NCI-H2107 treated with DMSO at 0.1 percent for 48 hours (cell line): ENCODE results near the gene LAYN.
A peak's percentile ranks its signal among the peaks of the same experiment; 100 is the strongest.

Experiments
- DNase-seq: peaks from one replicate; lab custom pipeline; 2025; ENCODE audit not compliant: unreplicated experiment; lab: John Stamatoyannopoulos, UW

LAYN gene, protein sequence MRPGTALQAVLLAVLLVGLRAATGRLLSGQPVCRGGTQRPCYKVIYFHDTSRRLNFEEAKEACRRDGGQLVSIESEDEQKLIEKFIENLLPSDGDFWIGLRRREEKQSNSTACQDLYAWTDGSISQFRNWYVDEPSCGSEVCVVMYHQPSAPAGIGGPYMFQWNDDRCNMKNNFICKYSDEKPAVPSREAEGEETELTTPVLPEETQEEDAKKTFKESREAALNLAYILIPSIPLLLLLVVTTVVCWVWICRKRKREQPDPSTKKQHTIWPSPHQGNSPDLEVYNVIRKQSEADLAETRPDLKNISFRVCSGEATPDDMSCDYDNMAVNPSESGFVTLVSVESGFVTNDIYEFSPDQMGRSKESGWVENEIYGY

DNA sequence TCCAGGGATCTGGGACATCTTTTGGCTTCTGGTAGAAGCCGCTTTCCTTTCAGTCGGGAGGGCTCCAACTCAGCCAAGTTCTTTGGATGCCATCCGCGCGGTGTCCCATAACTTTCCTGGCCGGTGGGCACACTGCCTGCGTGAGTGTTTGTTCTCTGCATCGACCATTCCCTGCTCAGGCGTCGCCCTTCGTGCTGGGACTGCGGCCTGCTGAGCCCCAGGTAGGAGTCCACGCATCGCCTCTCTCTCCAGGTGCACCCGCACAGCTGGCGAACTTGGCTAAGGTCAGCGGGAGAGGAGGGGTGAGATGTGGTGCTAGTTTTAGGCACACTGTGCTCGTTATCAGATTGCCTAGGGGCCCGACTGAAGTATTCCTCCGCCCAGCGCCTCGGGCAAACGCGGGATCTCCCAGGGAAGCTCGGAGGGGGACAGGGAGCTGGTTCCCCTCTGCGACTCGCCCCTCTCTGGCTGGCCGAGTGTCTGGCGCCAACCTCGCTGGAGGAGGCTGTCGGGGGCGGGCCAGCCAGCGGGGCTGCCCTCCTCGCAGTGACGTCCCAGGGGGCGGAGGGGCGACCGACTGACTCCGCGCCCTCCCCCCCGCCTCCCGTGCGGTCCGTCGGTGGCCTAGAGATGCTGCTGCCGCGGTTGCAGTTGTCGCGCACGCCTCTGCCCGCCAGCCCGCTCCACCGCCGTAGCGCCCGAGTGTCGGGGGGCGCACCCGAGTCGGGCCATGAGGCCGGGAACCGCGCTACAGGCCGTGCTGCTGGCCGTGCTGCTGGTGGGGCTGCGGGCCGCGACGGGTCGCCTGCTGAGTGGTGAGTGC, at the start of gene LAYN:
LAYN (plus strand) TSS at position 607 of the 823 bp plus-strand sequence; CDS start at position 731, 124 bp downstream.
- DNase-seq, result no peak

DNA sequence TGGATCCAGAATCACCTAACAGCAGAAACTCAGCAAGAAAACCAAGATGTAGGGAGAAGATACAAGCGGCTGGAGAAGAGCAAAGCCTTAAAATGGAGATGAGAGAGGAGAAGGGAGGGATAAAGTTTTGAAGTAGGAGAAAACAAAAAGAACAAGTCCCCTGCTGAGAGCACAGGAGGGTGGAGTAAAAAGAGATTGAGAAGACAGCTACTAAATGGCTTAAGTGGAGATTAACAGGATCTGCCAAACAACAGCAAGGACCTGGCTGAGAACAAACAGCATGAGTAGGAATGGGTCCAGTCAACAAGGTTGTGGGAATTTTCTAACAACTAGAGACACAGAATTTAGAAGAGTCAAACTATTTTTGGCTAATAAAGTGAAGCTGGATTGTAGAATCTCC, 46.5 kb upstream of the LAYN start:
- DNase-seq, result no peak

DNA sequence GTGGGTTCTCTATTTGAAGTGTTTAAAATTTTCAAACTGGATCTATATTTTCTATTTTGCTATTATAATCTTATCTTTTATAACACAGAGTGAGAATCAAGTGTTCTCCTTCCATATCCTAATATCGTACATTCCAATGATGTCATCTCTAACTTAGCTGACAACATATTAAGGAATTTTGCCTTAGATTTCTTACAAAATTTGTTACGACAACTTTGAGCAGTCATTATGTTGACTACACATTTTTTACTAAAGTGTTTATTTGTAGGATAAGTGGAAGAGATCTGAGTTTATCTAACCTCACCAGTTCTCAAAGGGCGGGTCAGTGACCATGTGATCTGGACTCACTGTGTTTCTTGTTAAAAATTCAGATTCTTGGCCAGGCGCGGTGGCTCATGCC, 41.0 kb upstream of the LAYN start:
- no peak for DNase-seq

DNA sequence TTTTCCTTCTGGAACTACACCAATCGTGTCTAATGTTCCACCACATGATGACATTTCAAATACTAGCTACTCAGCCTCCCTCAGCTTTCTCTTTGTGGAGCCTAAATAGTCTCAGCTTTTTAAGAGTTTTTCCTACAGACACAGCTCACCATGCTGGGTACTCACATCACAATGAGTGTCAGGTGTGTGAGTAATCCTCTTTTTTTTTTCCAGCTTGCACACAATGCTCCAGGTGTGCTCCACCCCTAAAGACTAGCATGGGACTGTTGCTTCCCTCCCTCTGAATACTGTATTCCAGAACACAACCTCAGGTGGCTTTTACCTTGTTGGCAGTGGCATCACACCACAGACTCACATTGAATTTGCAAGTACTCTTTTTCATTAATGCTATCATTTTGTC, 40.0 kb upstream of the LAYN start:
- DNase-seq, result peak; percentile 40

DNA sequence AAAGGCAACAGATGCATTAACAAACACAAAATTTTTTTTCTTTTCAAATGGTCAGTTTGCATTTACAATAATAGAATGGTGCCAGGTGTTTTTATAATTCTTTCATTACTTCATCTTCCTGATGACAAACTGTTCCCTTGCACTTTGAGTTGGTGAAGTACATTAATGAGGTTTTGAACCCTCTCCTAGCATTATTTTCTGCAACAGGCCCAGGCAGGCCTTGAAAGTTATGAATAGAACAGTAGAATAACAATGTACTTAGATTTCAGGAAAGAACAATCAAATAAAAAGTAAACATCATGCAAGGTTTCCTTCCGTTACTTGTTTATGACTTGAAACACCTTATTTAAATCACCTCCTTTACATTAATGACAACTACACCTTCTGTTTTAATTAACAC, 37.9 kb upstream of the LAYN start:
- DNase-seq, result peak; percentile 44

DNA sequence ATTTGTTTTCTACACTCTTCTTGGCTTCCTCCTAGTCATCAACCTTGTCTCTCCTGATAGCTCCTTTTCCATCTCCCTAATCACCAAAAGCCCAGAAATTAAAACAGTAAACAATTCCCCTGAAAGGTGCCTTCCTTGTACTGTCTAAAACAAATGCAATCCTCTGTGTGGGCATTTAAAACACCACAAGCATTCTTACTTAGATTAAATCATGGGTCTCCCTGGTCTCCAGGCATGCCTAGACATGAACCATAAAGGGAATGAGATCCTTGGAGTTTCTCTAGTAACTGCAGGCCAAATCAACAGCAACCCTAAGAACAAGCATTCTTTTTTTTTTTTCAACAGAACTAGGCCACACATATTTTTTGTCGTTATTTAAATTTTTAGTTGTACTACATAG, 30.2 kb upstream of the LAYN start:
- no peak for DNase-seq

DNA sequence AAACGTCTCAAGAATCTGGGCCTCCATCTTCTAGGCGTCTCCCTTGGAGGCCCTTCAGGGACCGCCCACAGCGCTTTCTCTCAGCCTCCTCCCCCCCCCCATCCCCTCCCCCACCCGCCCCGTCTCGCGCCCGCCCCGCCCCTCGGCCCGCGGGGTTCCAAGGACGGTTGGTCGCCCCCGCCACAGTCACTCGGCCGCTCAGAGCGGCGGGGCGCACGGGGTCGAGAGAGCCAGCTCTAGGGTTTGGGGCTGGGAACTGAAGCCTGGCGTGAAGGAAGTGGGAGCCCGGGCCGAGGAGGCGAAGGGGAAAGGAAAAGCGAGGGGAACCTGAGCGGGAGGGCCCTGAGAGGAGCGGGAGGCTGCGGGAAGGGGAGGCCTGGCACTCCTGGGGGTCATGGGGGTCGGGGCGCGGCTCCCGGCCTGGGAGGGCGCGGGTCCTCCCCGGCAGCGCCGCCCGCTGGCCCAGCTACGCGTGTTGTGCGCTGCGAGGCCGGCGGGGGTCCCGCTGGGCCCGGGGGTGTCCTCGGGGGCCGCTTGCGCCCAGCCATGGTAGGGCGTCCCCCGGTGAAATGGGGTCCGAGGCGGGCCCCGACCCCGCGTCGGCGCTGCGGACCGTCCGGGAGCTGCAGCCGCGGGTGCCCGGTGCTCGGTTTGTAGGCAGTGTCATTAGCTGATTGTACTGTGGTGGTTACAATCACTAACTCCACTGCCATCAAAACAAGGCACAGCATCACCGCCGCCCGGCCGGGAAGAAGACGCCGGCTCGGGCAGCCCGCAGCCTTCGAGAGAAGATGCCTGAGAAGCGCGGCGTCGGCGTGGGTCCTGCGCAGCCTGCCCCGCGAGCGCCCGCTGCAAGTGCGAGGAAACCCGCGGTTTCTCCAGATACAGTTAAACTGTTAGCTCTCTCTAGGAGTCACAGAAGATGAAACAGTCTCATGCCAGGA, 28.0 kb upstream of the LAYN start, which contains the start of gene BTG4:
BTG4 (minus strand) TSS at position 91 of the 944 bp plus-strand sequence. CDS start 13,610 bp downstream, outside the sequence.
- no peak for DNase-seq

DNA sequence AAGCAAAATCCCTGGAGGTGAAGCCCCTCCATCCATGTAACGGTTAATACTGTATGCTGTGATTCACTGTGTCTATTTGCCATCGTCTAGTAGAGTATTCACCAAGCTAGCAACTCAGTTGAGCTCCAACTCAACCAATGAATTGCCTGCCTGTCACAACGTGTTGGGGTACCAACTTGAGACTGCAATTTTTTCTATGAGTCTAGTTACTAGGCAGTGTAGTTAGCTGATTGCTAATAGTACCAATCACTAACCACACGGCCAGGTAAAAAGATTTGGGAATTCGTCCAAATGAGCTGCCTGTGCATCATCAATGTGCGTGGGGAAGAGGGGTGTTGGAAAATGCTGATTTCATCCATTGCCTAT, 27.3 kb upstream of the LAYN start:
- DNase-seq, result no peak

DNA sequence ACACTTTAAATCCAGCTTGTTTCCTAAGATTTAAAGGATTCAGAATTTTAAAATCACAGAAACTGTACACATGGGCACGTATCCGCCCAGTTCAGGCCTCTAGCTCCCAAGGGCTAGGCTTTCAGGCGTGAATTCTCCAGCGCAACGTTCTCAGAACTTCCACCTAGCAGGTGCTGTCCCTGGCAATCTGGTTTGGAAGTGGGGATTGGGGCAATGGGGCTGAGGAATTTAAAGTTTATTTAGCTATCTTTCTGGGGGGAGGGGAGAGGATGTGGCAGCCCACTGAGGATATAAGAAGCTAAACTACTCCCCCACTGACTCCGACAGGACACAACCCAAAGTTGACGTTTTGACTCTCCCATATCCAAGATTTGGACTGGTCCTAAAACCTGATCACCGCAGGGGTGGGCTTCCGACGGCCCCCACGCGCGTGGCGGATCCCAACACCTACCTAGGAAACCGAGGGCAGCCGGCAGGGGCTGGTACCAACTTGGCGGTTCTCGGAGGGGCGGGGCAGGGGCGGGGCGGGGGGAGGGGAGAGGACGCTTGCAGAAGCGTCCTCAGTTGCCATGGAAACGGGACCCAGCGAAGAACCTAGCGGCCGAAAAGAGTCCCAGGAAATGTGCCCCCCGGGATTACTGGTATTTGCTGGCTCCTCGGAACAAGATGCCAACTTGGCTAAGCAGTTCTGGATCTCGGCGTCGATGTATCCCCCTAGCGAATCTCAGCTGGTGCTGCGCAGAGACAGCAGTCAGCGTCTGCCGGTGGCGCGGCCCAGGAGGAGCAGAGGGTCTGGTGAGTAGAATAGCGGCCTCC, 26.1 kb upstream of the LAYN start, which contains the start of gene HOATZ:
HOATZ (plus strand) TSS at position 563 of the 816 bp plus-strand sequence; CDS start at position 570, 7 bp downstream.
- no peak for DNase-seq

DNA sequence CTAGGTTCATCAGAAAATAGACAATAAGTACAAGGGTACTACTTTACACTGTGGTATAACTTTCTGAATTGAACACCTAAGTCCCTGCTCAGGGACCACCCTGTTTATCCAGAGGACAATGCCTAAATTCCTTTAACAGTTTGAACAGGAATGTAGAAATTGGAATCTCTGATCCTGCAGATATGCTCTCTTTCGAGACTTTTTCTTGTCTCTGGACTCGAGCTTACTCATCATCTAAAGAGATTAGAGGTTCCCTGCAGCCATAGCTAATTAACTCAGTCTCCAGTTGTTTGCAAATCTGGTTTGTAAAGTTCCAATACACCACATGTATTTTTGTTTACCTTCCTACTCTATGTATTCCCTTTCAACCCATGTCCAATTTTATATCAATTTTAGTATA, 24.9 kb upstream of the LAYN start:
- no peak for DNase-seq

DNA sequence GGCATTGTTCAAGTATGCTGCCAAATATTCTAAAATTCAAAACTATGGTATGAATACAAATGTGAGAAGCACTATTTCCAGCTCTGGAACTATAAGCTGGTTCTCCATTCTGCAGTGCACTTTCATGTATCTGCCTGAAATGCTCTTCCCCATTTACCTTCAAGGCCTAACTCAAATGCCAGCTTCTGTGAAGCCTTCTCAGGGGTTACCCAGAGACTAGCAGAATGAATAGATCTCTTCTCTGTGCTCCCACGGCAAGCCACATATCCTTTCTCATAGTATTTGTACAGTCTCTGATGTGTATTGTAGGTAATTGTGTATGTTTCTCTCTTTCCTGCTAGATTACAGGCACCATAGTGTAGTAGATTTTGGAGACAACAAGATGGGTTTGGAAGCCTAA, 21.9 kb upstream of the LAYN start:
- DNase-seq, result no peak

DNA sequence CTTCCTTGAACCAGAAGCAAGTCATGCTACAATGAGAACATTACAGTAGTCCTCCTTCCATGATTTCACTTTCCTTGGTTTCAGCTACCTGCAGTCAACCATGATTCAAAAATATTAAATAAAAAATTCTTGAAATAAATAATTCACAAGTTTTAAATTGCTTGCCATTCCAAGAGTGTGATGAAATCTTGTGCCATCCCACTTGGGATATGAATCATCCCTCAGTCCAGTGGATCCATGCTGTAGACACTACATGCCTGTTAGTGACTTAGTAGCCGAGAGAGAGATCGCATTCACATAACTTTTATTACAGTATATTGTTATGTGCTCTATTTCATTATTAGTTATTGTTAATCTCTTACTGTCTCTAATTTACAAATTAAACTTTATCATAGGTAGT, 20.0 kb upstream of the LAYN start:
- no peak for DNase-seq

DNA sequence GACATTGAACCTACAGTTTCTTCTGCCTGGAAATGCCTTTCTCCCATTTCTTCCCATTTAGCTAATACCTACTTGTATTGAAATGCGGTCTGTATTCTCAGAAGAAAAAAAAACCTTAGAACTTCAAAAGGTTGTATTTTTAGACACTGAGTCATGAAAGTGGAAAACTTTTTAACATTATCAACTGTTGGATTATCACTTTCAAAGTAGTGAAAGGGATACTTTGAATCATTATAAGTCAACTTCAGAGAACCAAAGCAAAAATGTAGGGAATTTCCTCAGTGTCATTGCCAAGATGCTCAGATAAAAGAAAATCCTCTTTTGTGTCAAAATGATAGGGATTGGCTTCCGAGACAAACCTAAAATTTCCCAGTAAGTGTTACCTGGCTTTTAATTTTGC, 19.4 kb upstream of the LAYN start:
- DNase-seq, result no peak

DNA sequence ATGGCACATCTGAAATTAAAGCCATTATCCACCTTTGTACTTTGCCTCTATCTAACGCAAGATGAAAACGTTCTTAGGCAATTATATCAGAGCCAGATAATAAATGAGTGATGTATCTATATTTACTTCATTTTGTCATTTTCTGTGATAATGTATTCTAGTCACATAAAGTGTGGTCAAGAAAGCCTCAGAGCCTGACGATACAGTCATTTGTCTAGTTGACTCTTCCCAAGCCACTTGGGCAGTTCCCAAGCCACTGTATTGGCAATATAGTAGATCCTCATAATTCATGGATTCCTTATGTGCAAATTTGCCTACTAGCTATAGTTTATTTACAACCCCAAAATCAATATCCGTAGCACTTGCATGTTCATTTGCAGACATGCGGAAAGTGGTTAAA, 18.1 kb upstream of the LAYN start:
- DNase-seq, result no peak

DNA sequence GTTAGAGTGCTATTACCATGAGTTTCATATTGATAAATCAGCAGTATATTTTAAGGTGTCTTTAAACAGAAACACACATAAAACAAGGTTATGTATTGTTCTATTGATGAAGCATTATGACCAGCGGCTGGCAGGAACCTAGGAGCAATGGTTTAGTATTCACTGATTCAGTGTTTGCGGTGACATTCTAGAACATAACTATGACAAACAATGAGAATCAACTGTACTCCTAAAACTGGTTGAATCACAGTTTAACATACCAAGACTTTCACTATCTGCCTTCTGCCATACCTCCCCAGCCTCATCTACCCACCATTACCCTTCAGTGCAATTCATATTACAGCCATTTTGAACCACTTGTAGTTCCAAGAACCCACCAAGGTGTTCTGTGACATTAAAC, 17.2 kb upstream of the LAYN start:
- no peak for DNase-seq

DNA sequence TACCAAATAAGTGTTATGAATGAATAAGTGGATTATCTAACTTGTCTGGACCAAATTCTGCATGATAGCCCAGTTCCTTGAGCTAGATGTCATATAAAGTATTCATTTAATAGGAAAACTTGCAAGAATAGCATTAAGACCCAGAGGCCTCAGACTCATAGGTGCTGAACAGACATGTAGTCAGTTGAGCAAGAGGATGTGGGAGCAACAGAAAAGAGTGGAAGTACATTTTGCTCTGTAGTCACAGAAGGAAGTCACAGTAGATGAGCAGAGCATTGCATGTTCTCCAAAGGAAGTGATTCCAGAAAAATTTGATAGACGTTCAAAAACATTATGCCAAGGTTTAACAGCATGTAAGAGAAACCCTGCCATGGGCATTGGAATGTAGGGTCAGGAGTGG, 16.5 kb upstream of the LAYN start:
- no peak for DNase-seq

DNA sequence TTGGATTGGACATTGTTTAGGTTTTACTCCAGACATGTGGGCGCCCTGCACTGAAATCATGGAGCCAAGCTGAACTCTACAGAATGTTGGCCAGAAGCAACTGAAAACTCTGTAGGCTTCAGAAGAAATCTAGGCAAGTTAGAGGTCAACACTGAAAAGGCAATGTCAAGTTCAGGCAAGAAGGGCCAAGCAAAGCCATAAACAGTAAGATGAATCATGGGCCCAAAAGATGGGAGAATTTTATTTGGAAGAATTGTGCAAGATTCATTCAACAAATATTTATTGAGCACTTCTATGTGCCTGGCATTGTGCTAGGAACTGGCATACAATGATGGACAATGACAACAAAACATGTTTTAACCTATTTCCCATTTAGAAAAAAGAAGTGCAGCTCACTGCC, 15.1 kb upstream of the LAYN start:
- DNase-seq, result no peak

DNA sequence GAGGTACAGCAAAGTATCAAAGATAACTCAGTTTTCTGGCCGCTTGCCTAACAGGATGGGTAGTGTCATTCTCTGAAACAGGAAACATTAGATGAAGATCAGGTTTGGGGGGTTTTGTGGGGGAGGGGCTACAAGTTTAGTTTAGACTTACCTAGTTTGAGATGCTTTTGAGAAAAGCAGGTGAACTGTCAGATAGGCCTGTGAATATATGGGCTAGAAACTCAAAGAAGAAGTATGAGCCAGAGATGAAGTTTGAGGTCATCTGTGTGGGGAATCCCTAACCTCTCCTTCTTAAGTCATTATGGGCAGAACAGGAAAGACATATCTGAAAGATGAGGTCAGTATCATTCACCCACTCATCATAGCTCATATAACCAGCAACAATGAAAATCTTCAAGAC, 14.0 kb upstream of the LAYN start:
- no peak for DNase-seq

DNA sequence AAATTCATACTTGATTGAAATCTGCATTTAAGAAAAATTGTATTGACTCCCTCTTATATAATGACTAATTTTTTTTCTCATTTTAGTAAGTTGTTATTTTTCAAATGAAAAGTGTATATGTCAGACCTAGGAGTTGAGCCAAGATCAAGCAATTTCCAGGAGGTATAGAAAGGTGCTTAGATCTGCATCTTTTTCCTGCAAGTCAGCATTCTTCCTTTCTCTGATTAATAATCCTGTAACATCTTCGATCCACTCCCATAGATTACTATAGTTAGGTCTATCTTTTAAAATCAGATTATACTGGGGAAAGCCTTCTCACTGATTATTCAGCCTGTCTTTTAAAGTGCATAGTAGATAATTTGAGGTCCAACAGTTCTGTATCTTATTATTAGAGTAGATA, 13.2 kb upstream of the LAYN start:
- no peak for DNase-seq

DNA sequence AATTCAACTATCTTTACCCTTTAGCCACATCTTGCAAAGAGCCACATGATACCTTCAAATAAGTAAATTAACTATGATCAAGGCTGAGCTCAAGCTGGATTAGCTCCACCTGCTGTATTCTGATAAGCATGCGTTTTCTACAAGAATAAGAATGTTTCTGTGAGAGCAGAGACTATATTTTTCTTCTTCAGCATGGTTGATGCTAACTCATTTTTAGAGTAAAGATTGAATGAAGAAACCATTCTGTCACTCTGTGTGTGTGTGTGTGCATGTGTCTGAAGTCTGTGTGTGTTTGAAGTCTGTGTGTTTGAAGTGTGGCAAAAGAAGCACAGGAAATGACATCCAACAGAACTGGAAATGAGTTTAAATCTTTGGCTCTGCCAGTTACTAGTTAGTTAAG, 12.0 kb upstream of the LAYN start:
- no peak for DNase-seq
